ENCODE data around the gene TMEM179.

TMEM179 gene

DNA sequence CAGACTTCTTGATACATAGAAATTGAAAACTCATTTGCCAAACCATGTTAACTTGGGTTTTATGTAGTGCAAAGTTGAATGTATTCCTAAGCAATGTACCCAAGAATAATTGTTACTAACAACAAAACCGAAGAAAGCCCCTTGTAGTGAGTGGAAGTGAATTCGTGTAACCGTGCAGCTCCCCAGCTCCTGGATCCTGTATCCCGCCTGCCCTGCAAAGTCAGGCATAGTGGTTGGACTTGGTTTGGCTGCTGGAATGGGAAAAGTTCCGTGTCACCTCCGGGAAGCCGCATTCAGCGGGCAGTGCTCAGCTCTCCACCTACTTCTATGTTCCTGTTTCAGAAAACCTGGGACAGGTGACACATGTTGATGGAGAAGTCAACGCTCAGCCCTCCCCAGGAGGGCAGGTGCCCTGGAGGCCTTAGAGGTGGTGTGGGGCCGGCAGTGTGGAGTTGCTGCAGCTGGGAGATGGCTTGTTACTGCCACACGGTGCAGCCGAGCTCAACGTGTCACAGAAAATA, 54.2 kb downstream of the TMEM179 start:
- DNase-seq = no peak
- no peak overlapping the region for H3K4me3 ChIP-seq (ENCODE audit: control insufficient read depth in 1 of 7, extremely low read depth in 1 of 7, insufficient read depth in 4 of 7, low read depth in 2 of 7, low read length in 6 of 7)
- H3K27ac ChIP-seq (ENCODE audit: insufficient read depth in 1 of 2, low read depth in 1 of 2, low read length in 2 of 2, poor library complexity in 1 of 2, severe bottlenecking in 2 of 2) = no peak overlapping the region
- ChIA-PET POLR2A (no interaction called here), CTCF (no interaction called here)
- H3K4me1 ChIP-seq (ENCODE audit: control extremely low read depth in 1 of 4, control insufficient read depth in 4 of 4, insufficient read depth in 4 of 4, low read length in 3 of 4) = no peaks in the 10 kb centered on the region
- 87% methylated on average over 6 of the region's 13 CpGs for WGBS (ENCODE audit: insufficient coverage)
- H3K27me3 ChIP-seq (replicated peaks in 2 of 5; ENCODE audit: control insufficient read depth in 4 of 5, insufficient read depth in 5 of 5, low read length in 4 of 5) = peaks cover 0 to 50% (median 3%) of the 10 kb centered on the region in 5 experiments
- peaks cover 0 to 2% (median 0%) of the 10 kb centered on the region in 5 experiments for H3K9me3 ChIP-seq (ENCODE audit: control extremely low read depth in 1 of 5, control insufficient read depth in 4 of 5, insufficient read depth in 2 of 5, low read depth in 1 of 5, low read length in 4 of 5)
- H3K36me3 ChIP-seq (ENCODE audit: control insufficient read depth in 4 of 4, insufficient read depth in 4 of 4, low read length in 3 of 4) = no peaks in the 10 kb centered on the region

DNA sequence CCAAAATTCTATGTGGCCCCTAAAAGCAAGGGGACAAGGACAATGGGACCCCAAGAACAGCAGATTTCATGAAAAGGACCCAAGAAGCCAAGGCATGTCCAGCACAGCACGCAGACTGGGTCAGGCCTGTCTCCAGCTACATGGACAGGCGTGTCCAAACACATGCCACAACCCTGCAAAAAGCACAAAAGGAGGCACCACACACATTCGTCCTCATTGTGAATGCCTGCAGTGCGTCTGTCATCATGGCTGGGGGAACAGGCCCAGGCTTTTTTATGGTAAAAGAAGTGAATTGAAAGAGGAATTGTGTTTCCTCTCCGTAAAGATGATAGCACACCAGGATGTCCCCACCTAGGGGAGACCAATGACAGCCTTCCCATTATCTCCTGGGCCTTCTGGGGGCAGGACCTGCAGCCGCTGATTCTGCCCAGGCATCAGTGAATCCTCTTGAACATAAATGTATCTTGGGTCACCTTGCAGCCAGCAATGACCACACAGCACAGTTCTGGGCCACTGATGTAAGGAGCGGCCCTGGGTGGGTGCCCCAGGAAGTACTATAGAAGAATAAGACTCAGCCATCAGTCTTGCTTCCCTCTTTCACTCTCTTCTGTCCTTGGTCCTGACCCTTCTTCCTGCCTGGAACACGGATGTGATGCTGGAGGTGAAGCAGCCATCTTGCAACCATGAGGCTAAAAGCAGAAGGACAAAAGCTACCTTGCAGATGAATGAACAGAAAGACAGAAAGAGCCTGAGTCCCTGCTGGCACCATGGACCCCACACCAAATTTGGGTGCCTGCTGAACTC, 54.8 kb downstream of the TMEM179 start:
- H3K9me3 ChIP-seq (ENCODE audit: control extremely low read depth in 1 of 5, control insufficient read depth in 4 of 5, insufficient read depth in 2 of 5, low read depth in 1 of 5, low read length in 4 of 5) = peaks cover 0 to 2% (median 0%) of the 10 kb centered on the region in 5 experiments
- ChIA-PET CTCF (no interaction called here), POLR2A (no interaction called here)
- WGBS (ENCODE audit: insufficient coverage) = 87% methylated on average over 7 of the region's 8 CpGs
- H3K27ac ChIP-seq (ENCODE audit: insufficient read depth in 1 of 2, low read depth in 1 of 2, low read length in 2 of 2, poor library complexity in 1 of 2, severe bottlenecking in 2 of 2) = no peak overlapping the region
- peaks cover 0 to 57% (median 3%) of the 10 kb centered on the region in 5 experiments for H3K27me3 ChIP-seq (replicated peaks in 2 of 5; ENCODE audit: control insufficient read depth in 4 of 5, insufficient read depth in 5 of 5, low read length in 4 of 5)
- no peak for DNase-seq
- no peak overlapping the region for H3K4me3 ChIP-seq (ENCODE audit: control insufficient read depth in 1 of 7, extremely low read depth in 1 of 7, insufficient read depth in 4 of 7, low read depth in 2 of 7, low read length in 6 of 7)
- no peaks in the 10 kb centered on the region for H3K4me1 ChIP-seq (ENCODE audit: control extremely low read depth in 1 of 4, control insufficient read depth in 4 of 4, insufficient read depth in 4 of 4, low read length in 3 of 4)
- no peaks in the 10 kb centered on the region for H3K36me3 ChIP-seq (ENCODE audit: control insufficient read depth in 4 of 4, insufficient read depth in 4 of 4, low read length in 3 of 4)

DNA sequence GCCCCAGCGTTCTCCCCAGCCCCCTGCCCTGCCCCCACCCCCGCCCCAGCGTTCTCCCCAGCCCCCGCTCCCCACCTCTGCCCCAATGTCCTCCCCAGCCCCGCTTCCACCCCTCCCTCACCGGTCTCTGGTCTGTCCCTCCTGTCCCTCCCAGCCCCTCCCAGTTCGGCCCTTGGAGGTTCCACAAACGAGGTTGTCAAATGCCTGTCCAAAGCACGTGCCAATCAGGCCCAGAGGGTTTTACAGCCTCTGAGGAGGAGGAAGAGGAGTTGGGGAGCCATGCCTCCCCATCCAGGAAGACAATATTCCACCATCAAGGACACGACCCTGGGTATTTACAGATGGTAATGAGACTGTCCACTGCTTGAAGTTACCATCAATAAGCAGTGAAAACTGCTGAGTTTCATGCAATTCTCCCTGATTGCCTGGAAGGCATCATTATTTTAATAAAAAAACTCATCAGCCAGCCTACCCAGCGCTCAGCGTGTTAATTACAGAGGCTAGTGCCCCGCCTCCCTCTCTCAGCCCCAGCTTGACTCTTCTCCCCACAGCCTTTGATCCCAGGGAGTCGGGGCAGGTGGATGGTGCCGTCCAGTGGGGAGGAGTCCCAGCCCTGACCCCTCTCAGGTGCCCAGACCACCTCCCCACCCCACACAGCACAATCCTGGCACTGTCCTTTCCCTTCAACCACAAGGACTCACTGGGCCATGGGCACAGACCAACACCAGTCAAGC, 55.6 kb downstream of the TMEM179 start:
- ChIA-PET POLR2A (no interaction called here), CTCF (no interaction called here)
- Histone ChIP-seq H3K4me1 (ENCODE audit: control extremely low read depth in 1 of 4, control insufficient read depth in 4 of 4, insufficient read depth in 4 of 4, low read length in 3 of 4) (no peaks in the 10 kb centered on the region), H3K27ac (ENCODE audit: insufficient read depth in 1 of 2, low read depth in 1 of 2, low read length in 2 of 2, poor library complexity in 1 of 2, severe bottlenecking in 2 of 2) (no peak overlapping the region), H3K27me3 (replicated peaks in 2 of 5; ENCODE audit: control insufficient read depth in 4 of 5, insufficient read depth in 5 of 5, low read length in 4 of 5) (peaks cover 0 to 61% (median 3%) of the 10 kb centered on the region in 5 experiments), H3K4me3 (ENCODE audit: control insufficient read depth in 1 of 7, extremely low read depth in 1 of 7, insufficient read depth in 4 of 7, low read depth in 2 of 7, low read length in 6 of 7) (no peak overlapping the region), H3K9me3 (ENCODE audit: control extremely low read depth in 1 of 5, control insufficient read depth in 4 of 5, insufficient read depth in 2 of 5, low read depth in 1 of 5, low read length in 4 of 5) (peaks cover 0 to 2% (median 0%) of the 10 kb centered on the region in 5 experiments), H3K36me3 (ENCODE audit: control insufficient read depth in 4 of 4, insufficient read depth in 4 of 4, low read length in 3 of 4) (no peaks in the 10 kb centered on the region)
- 5% methylated on average over 4 of the region's 15 CpGs for WGBS (ENCODE audit: insufficient coverage)
- no peak for DNase-seq

DNA sequence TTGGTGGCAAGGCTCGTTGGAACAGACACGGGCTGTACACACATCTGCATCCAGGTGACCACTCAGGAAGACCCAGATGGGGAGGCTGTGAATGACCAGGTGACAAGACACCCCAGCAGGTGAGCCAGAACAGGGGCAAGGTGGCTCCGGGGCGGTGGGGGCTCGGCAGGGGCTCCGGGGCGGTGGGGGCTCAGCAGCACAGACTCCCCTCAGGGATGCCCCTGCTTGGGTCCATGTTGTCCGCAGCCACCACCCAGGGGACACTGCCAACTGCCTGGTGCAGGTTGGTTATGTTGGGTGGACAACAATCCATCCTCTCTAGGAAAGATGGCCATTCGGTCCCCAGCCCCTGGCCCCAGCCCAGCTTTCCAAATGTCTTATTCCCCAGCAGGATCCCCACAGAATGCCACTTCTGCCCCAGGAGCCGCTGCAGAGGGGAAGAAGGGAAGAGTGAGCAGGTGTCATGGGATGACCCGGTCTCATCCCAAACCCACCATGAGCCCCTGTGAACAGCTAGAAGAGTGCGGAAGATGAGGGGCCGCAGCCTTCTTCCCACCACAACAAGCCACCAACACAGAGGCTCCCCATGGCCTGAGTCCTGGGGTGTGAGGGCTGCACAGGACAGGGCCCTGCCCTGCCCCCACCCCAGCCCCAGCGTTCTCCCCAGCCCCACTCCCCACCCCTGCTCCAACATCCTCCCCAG, 56.4 kb downstream of the TMEM179 start:
- DNase-seq = no peak
- H3K36me3 ChIP-seq (ENCODE audit: control insufficient read depth in 4 of 4, insufficient read depth in 4 of 4, low read length in 3 of 4) = no peaks in the 10 kb centered on the region
- no peak overlapping the region for H3K4me3 ChIP-seq (ENCODE audit: control insufficient read depth in 1 of 7, extremely low read depth in 1 of 7, insufficient read depth in 4 of 7, low read depth in 2 of 7, low read length in 6 of 7)
- no peak overlapping the region for H3K27ac ChIP-seq (ENCODE audit: insufficient read depth in 1 of 2, low read depth in 1 of 2, low read length in 2 of 2, poor library complexity in 1 of 2, severe bottlenecking in 2 of 2)
- no peaks in the 10 kb centered on the region for H3K4me1 ChIP-seq (ENCODE audit: control extremely low read depth in 1 of 4, control insufficient read depth in 4 of 4, insufficient read depth in 4 of 4, low read length in 3 of 4)
- CTCF ChIA-PET = interaction anchor here (1.1 kb wide), 1 partner anchor 10 kb away, joined by 3 read pairs; no protein-coding TSS in a partner anchor
- WGBS (ENCODE audit: insufficient coverage) = 95% methylated on average over 4 of the region's 14 CpGs
- POLR2A ChIA-PET = no interaction called here
- peaks cover 0 to 2% (median 0%) of the 10 kb centered on the region in 5 experiments for H3K9me3 ChIP-seq (ENCODE audit: control extremely low read depth in 1 of 5, control insufficient read depth in 4 of 5, insufficient read depth in 2 of 5, low read depth in 1 of 5, low read length in 4 of 5)
- H3K27me3 ChIP-seq (replicated peaks in 2 of 5; ENCODE audit: control insufficient read depth in 4 of 5, insufficient read depth in 5 of 5, low read length in 4 of 5) = peaks cover 0 to 65% (median 5%) of the 10 kb centered on the region in 5 experiments

DNA sequence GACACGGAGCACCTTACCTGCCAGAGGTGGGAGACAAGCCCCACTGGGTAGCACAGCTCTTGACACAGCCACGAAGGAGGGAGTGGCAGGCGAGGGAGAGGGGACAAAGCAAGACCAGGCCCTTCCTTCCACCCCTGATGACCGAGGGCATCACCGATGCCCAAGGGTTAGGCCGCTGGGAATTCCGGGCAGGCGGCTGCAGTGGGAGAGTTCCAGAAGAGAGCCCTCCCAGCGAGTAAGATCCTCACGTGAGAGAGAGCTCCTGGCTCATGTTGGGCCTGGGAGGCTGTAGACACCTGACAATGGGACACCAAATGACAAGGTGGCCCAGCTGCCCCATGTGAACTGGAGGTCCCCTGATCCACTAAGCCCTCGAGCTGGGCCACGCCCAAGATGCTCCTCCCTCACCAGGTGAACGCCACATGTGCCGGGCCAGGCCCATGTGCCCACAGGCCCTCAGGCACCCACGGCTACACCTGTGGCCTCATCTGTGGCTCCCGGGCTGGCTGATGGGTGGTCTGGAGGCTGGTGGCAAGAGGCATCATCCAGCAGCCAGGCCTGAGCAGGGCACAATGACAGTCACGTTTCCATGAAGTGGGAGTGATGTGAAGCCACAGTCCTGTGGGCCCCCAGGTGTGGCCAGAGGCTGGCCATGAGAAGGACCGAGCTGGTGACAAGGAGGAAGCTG, 57.1 kb downstream of the TMEM179 start:
- no peak for DNase-seq
- Histone ChIP-seq H3K27me3 (replicated peaks in 2 of 5; ENCODE audit: control insufficient read depth in 4 of 5, insufficient read depth in 5 of 5, low read length in 4 of 5) (peaks cover 0 to 62% (median 5%) of the 10 kb centered on the region in 5 experiments), H3K9me3 (ENCODE audit: control extremely low read depth in 1 of 5, control insufficient read depth in 4 of 5, insufficient read depth in 2 of 5, low read depth in 1 of 5, low read length in 4 of 5) (peaks cover 0 to 2% (median 0%) of the 10 kb centered on the region in 5 experiments), H3K4me3 (ENCODE audit: control insufficient read depth in 1 of 7, extremely low read depth in 1 of 7, insufficient read depth in 4 of 7, low read depth in 2 of 7, low read length in 6 of 7) (no peak overlapping the region), H3K4me1 (ENCODE audit: control extremely low read depth in 1 of 4, control insufficient read depth in 4 of 4, insufficient read depth in 4 of 4, low read length in 3 of 4) (no peaks in the 10 kb centered on the region), H3K27ac (ENCODE audit: insufficient read depth in 1 of 2, low read depth in 1 of 2, low read length in 2 of 2, poor library complexity in 1 of 2, severe bottlenecking in 2 of 2) (no peak overlapping the region), H3K36me3 (ENCODE audit: control insufficient read depth in 4 of 4, insufficient read depth in 4 of 4, low read length in 3 of 4) (no peaks in the 10 kb centered on the region)
- ChIA-PET POLR2A (no interaction called here), CTCF (interaction anchor here (1.1 kb wide), 1 partner anchor 10 kb away, joined by 3 read pairs; no protein-coding TSS in a partner anchor)
- WGBS (ENCODE audit: insufficient coverage) = 91% methylated on average over 16 of the region's 18 CpGs

DNA sequence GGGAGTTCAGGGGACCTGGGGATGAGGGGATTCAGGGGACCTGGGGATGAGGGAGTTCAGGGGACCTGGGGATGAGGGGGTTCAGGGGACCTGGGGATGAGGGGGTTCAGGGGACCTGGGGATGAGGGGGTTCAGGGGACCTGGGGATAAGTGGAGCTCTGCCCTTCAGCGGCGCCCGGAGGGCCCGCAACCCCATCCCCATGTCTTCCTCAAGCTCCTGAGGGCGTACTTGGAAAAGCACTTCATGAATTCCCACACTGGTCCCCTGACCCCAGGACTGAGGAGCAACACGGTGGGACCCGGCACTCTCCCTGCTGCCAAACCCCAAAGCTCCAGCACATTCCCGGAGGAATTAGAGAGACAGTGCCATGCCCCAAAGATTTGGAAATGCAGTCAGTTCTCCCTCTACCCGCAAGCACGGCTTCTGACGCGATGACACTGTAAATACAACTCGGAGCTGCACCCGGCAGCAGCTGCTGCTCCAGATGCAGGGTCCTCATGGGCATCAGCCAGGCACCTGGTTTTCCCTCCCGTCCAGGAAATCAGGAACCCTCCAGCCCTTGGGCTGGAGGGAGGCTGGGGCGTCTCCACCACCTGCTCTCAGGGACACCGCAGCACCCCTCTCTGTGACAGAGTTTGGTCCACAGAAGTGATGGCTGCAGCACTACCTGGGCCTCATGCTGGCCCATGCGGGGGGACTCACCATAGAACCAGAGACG, 57.8 kb downstream of the TMEM179 start:
- Histone ChIP-seq H3K27me3 (replicated peaks in 2 of 5; ENCODE audit: control insufficient read depth in 4 of 5, insufficient read depth in 5 of 5, low read length in 4 of 5) (peaks cover 3 to 64% (median 5%) of the 10 kb centered on the region in 5 experiments), H3K4me3 (ENCODE audit: control insufficient read depth in 1 of 7, extremely low read depth in 1 of 7, insufficient read depth in 4 of 7, low read depth in 2 of 7, low read length in 6 of 7) (no peak overlapping the region), H3K36me3 (ENCODE audit: control insufficient read depth in 4 of 4, insufficient read depth in 4 of 4, low read length in 3 of 4) (no peaks in the 10 kb centered on the region), H3K9me3 (ENCODE audit: control extremely low read depth in 1 of 5, control insufficient read depth in 4 of 5, insufficient read depth in 2 of 5, low read depth in 1 of 5, low read length in 4 of 5) (peaks cover 0 to 2% (median 0%) of the 10 kb centered on the region in 5 experiments), H3K27ac (ENCODE audit: insufficient read depth in 1 of 2, low read depth in 1 of 2, low read length in 2 of 2, poor library complexity in 1 of 2, severe bottlenecking in 2 of 2) (no peak overlapping the region), H3K4me1 (ENCODE audit: control extremely low read depth in 1 of 4, control insufficient read depth in 4 of 4, insufficient read depth in 4 of 4, low read length in 3 of 4) (no peaks in the 10 kb centered on the region)
- 83% methylated on average over 19 of the region's 19 CpGs for WGBS (ENCODE audit: insufficient coverage)
- ChIA-PET CTCF (no interaction called here), POLR2A (no interaction called here)
- DNase-seq = no peak
